Liver (tissue), 3 donors: ENCODE measurements around the gene SH2D3A.

Source experiments
- CTCF ChIP-seq: fragments of 150-350 bp; IDR thresholded peaks from 2 replicates; pipeline ENCODE4 v1.5.1; 2017; ENCODE audit warnings: improper control_type of control experiment, low read depth, low read length; ENCODE audit not compliant: missing input control
- GABPA ChIP-seq, 2 donors: IDR thresholded peaks in 1 of 2; conservative IDR thresholded peaks in 1 of 2; 2 replicates each; pipeline ENCODE4 v1.6.1; 2016; ENCODE audit warnings: antibody characterized with exemption in 2 of 2, mild to moderate bottlenecking in 1 of 2, moderate library complexity in 1 of 2
- HNF4G ChIP-seq: IDR thresholded peaks from 2 replicates; pipeline ENCODE4 v1.6.1; 2016; ENCODE audit warnings: antibody characterized with exemption
- REST ChIP-seq: IDR thresholded peaks from 2 replicates; pipeline ENCODE4 v1.6.1; 2016; ENCODE audit warnings: antibody characterized with exemption, mild to moderate bottlenecking
- TAF1 ChIP-seq: conservative IDR thresholded peaks from 2 replicates; pipeline ENCODE4 v1.6.1; 2016; ENCODE audit warnings: antibody characterized with exemption, mild to moderate bottlenecking
- YY1 ChIP-seq: IDR thresholded peaks from 2 replicates; pipeline ENCODE4 v1.6.1; 2016; ENCODE audit warnings: antibody characterized with exemption, mild to moderate bottlenecking
- donor health status: healthy.
- donor health status: healthy.

- TF ChIP-seq CTCF, result no peak
- no peak for TF ChIP-seq GABPA (IDR thresholded peaks at IDR 0.05 in 1 of 2, conservative IDR thresholded peaks at IDR 0.05 in 1 of 2)
- TF ChIP-seq TAF1, result no peak
- no peak for TF ChIP-seq HNF4G
- TF ChIP-seq YY1, result no peak
- no peak for TF ChIP-seq REST
Measured at GRCh38 chr19:6743714-6744380, 23.4 kb downstream of the SH2D3A start.
